Subcutaneous abdominal adipose tissue (tissue), 5 donors: ENCODE measurements around the gene WDR82.

ENCODE experiments used
- H3K27ac ChIP-seq: one replicate; pipeline ENCODE4 v1.7.0; 2013; ENCODE audit warnings: low read depth, mild to moderate bottlenecking, inconsistent platforms, low read length, moderate library complexity
- H3K27me3 ChIP-seq, 5 donors: one replicate each; pipeline ENCODE4 v1.7.0; 2013; ENCODE audit warnings: low read length in 5 of 5, inconsistent platforms in 1 of 5; ENCODE audit not compliant: control insufficient read depth in 5 of 5, insufficient read depth in 4 of 5
- H3K36me3 ChIP-seq, 5 donors: one replicate each; pipeline ENCODE4 v1.7.0; 2013; ENCODE audit warnings: low read length in 5 of 5; ENCODE audit not compliant: control insufficient read depth in 5 of 5, insufficient read depth in 5 of 5
- H3K4me1 ChIP-seq, 5 donors: one replicate each; pipeline ENCODE4 v1.7.0; 2013; ENCODE audit warnings: low read length in 5 of 5, mild to moderate bottlenecking in 3 of 5, moderate library complexity in 1 of 5; ENCODE audit not compliant: control insufficient read depth in 5 of 5, insufficient read depth in 5 of 5
- H3K4me3 ChIP-seq, 5 donors: one replicate each; pipeline ENCODE4 v1.7.0; 2013; ENCODE audit warnings: low read length in 5 of 5, low read depth in 1 of 5
- H3K9ac ChIP-seq, 5 donors: one replicate each; pipeline ENCODE4 v1.7.0; 2013; ENCODE audit warnings: low read length in 5 of 5, mild to moderate bottlenecking in 4 of 5, moderate library complexity in 3 of 5
- H3K9me3 ChIP-seq, 5 donors: one replicate each; pipeline ENCODE4 v1.7.0; 2013; ENCODE audit warnings: low read length in 5 of 5; ENCODE audit not compliant: control insufficient read depth in 5 of 5
- donor health status: healthy.
- donor health status: healthy.
- donor health status: healthy.
- donor health status: healthy.
- donor health status: healthy.

Gene WDR82

GRCh38 chr3:52297242-52298148 lies 19.0 kb upstream of the WDR82 start:
- Histone ChIP-seq H3K4me3 (no peak overlapping the region), H3K9ac (no peak overlapping the region), H3K27ac (no peak overlapping the region), H3K4me1 (peaks cover 0 to 15% (median 0%) of the 10 kb centered on the region in 5 donors), H3K27me3 (no peaks in the 10 kb centered on the region), H3K36me3 (peaks cover 0 to 29% (median 13%) of the 10 kb centered on the region in 5 donors), H3K9me3 (no peaks in the 10 kb centered on the region)

- no peak overlapping the region for H3K27ac ChIP-seq
- H3K27me3 ChIP-seq, result no peaks in the 10 kb centered on the region
- H3K4me3 ChIP-seq, result no peak overlapping the region
- peaks cover 0 to 46% (median 30%) of the 10 kb centered on the region in 5 donors for H3K36me3 ChIP-seq
- peaks cover 0 to 25% (median 6%) of the 10 kb centered on the region in 5 donors for H3K4me1 ChIP-seq
- no peak overlapping the region for H3K9ac ChIP-seq
- no peaks in the 10 kb centered on the region for H3K9me3 ChIP-seq
Observed at GRCh38 chr3:52295671-52296208, 17.3 kb upstream of the WDR82 start.

GRCh38 chr3:52294320-52295150 lies 16.1 kb upstream of the WDR82 start:
- H3K36me3 ChIP-seq, result peaks cover 0 to 48% (median 34%) of the 10 kb centered on the region in 5 donors
- peaks cover 2 to 37% (median 18%) of the 10 kb centered on the region in 5 donors for H3K4me1 ChIP-seq
- H3K9ac ChIP-seq, result no peak overlapping the region
- no peaks in the 10 kb centered on the region for H3K9me3 ChIP-seq
- no peak overlapping the region for H3K27ac ChIP-seq
- no peak overlapping the region for H3K4me3 ChIP-seq
- H3K27me3 ChIP-seq, result no peaks in the 10 kb centered on the region

GRCh38 chr3:52293491-52294319 lies 15.3 kb upstream of the WDR82 start:
- Histone ChIP-seq H3K4me3 (no peak overlapping the region), H3K36me3 (peaks cover 0 to 48% (median 34%) of the 10 kb centered on the region in 5 donors), H3K4me1 (peaks cover 7 to 45% (median 26%) of the 10 kb centered on the region in 5 donors), H3K27me3 (no peaks in the 10 kb centered on the region), H3K9me3 (no peaks in the 10 kb centered on the region), H3K9ac (no peak overlapping the region), H3K27ac (no peak overlapping the region)

GRCh38 chr3:52292247-52293065 lies 14.0 kb upstream of the WDR82 start:
- no peaks in the 10 kb centered on the region for H3K27me3 ChIP-seq
- peaks cover 0 to 48% (median 34%) of the 10 kb centered on the region in 5 donors for H3K36me3 ChIP-seq
- peaks cover 7 to 45% (median 34%) of the 10 kb centered on the region in 5 donors for H3K4me1 ChIP-seq
- H3K9ac ChIP-seq, result no peak overlapping the region
- H3K27ac ChIP-seq, result no peak overlapping the region
- H3K4me3 ChIP-seq, result no peak overlapping the region
- no peaks in the 10 kb centered on the region for H3K9me3 ChIP-seq

- peak overlapping the region in 1 of 5 donors; percentile 10 for H3K9ac ChIP-seq
- H3K36me3 ChIP-seq, result peaks cover 0 to 47% (median 34%) of the 10 kb centered on the region in 5 donors
- no peak overlapping the region for H3K27ac ChIP-seq
- H3K9me3 ChIP-seq, result no peaks in the 10 kb centered on the region
- H3K4me3 ChIP-seq, result peak overlapping the region in 2 of 5 donors; percentile 39 to 41
- H3K27me3 ChIP-seq, result no peaks in the 10 kb centered on the region
- H3K4me1 ChIP-seq, result peaks cover 9 to 52% (median 42%) of the 10 kb centered on the region in 5 donors
Observed at GRCh38 chr3:52291508-52292181, 13.2 kb upstream of the WDR82 start.

- H3K4me1 ChIP-seq, result peaks cover 9 to 55% (median 46%) of the 10 kb centered on the region in 5 donors
- H3K27me3 ChIP-seq, result no peaks in the 10 kb centered on the region
- peak overlapping the region in 2 of 5 donors; percentile 39 to 41 for H3K4me3 ChIP-seq
- H3K9ac ChIP-seq, result peak overlapping the region in 1 of 5 donors; percentile 10
- peaks cover 0 to 43% (median 34%) of the 10 kb centered on the region in 5 donors for H3K36me3 ChIP-seq
- H3K9me3 ChIP-seq, result no peaks in the 10 kb centered on the region
- no peak overlapping the region for H3K27ac ChIP-seq
Observed at GRCh38 chr3:52290596-52291507, 12.4 kb upstream of the WDR82 start.
